Measurements from ENCODE around the gene CALN1.
"Not testable (repeated sequence)": the region's sequence is repeated elsewhere in the genome, so short reads cannot be mapped to it uniquely, and the experiment has no call there.

Gene CALN1

GRCh38 chr7:72267291-72267800 is 144.8 kb downstream of the CALN1 start:
- no peak for DNase-seq (ENCODE audit: low read depth in 2 of 2)

GRCh38 chr7:72266771-72267170 is 145.4 kb downstream of the CALN1 start:
- no peak for DNase-seq (ENCODE audit: low read depth in 2 of 2)

GRCh38 chr7:72265071-72265904 is 146.8 kb downstream of the CALN1 start:
- DNase-seq (ENCODE audit: low read depth in 2 of 2): no peak

GRCh38 chr7:72260406-72260805 is 151.7 kb downstream of the CALN1 start:
- no peak for DNase-seq (ENCODE audit: low read depth in 2 of 2)

- DNase-seq (ENCODE audit: low read depth in 2 of 2): no peak
Observed at GRCh38 chr7:72258074-72258473, 154.1 kb downstream of the CALN1 start.

- DNase-seq (ENCODE audit: low read depth in 2 of 2): no peak
Observed at GRCh38 chr7:72254455-72254854, 157.7 kb downstream of the CALN1 start.

- no peak for DNase-seq (ENCODE audit: low read depth in 2 of 2)
Observed at GRCh38 chr7:72249106-72249505, 163.0 kb downstream of the CALN1 start.

GRCh38 chr7:72244826-72245398 is 167.2 kb downstream of the CALN1 start:
- no peak for DNase-seq (ENCODE audit: low read depth in 2 of 2)

- DNase-seq (ENCODE audit: low read depth in 2 of 2): no peak
Observed at GRCh38 chr7:72243329-72243728, 168.8 kb downstream of the CALN1 start.

GRCh38 chr7:72235351-72235750 is 176.8 kb downstream of the CALN1 start:
- no peak for DNase-seq (ENCODE audit: low read depth in 2 of 2)

GRCh38 chr7:72234086-72234485 is 178.1 kb downstream of the CALN1 start:
- DNase-seq (ENCODE audit: low read depth in 2 of 2): no peak

GRCh38 chr7:72230281-72230680 is 181.9 kb downstream of the CALN1 start:
- no peak for DNase-seq (ENCODE audit: low read depth in 2 of 2)

- DNase-seq (ENCODE audit: low read depth in 2 of 2): no peak
Observed at GRCh38 chr7:72223351-72223750, 188.8 kb downstream of the CALN1 start.

- no peak for DNase-seq (ENCODE audit: low read depth in 2 of 2)
Observed at GRCh38 chr7:72222136-72222535, 190.0 kb downstream of the CALN1 start.

- no peak for DNase-seq (ENCODE audit: low read depth in 2 of 2)
Observed at GRCh38 chr7:72219500-72219899, 192.6 kb downstream of the CALN1 start.

- DNase-seq (ENCODE audit: low read depth in 2 of 2): no peak
Observed at GRCh38 chr7:72217151-72217550, 195.0 kb downstream of the CALN1 start.

GRCh38 chr7:72213769-72214168 is 198.4 kb downstream of the CALN1 start:
- no peak for DNase-seq (ENCODE audit: low read depth in 2 of 2)

GRCh38 chr7:72213081-72213480 is 199.1 kb downstream of the CALN1 start:
- no peak for DNase-seq (ENCODE audit: low read depth in 2 of 2)

- no peak for DNase-seq (ENCODE audit: low read depth in 2 of 2)
Observed at GRCh38 chr7:72211175-72211574, 201.0 kb downstream of the CALN1 start.

- not testable (repeated sequence) for DNase-seq (ENCODE audit: low read depth in 2 of 2)
Observed at GRCh38 chr7:72209006-72209405, 203.1 kb downstream of the CALN1 start.

GRCh38 chr7:72196176-72196575 is 216.0 kb downstream of the CALN1 start:
- DNase-seq (ENCODE audit: low read depth in 2 of 2): no peak

GRCh38 chr7:72190919-72191318 is 221.2 kb downstream of the CALN1 start:
- no peak for DNase-seq (ENCODE audit: low read depth in 2 of 2)

- DNase-seq (ENCODE audit: low read depth in 2 of 2): no peak
Observed at GRCh38 chr7:72190146-72190545, 222.0 kb downstream of the CALN1 start.
